ENCODE data around the gene TRHDE.

DNA sequence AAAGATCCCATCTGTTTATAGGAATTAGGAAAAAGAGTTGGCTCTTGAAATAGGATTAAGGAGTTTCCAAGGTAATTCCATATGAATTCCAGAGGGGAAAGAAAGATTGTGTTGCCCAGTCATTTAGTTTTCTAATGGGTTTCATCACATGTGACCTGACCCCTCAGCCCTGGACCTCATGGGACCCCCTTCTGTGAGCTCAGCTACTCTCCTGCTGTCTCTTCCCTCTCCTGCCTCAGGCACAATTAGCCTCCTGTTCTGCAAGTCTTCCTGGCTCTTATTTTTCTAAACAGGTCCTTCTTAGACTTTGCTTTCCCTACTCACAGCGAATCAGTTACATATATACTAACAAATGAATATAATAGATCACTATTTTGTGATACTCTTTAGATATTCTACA is 237.7 kb downstream of the TRHDE start:
- TF ChIP-seq CTCF (IDR thresholded peaks at IDR 0.05) (no peak), POLR2A (IDR thresholded peaks at IDR 0.05) (no peak), POLR2AphosphoS5 (IDR thresholded peaks at IDR 0.05; ENCODE audit: insufficient read depth in 1 of 2, low read depth in 1 of 2) (no peak)

All from vagina (tissue), 2 donors.